Mononuclear cell (primary cell): ENCODE results near the gene NDFIP1. TPM values are rescaled to one million over a fixed set of nuclear protein-coding genes. Genes with fewer than 3 reads are reported as not detected.

Experiments used
- H3K27me3 ChIP-seq: 2 replicates; pipeline ENCODE4 v1.6.0; 2011; ENCODE audit warnings: low read length, control low read depth; ENCODE audit not compliant: insufficient read depth
- H3K4me1 ChIP-seq: 2 replicates; pipeline ENCODE4 v1.5.1; 2011; ENCODE audit warnings: mild to moderate bottlenecking, low read length, control low read depth; ENCODE audit not compliant: insufficient read depth
- H3K4me3 ChIP-seq: 2 replicates; pipeline ENCODE4 v1.5.1; 2011; ENCODE audit warnings: mild to moderate bottlenecking, low read length, moderate library complexity
- H3K9me3 ChIP-seq: 2 replicates; pipeline ENCODE4 v1.5.1; 2011; ENCODE audit warnings: low read depth, mild to moderate bottlenecking, control low read depth, low read length
- total RNA-seq: library from RNA; depleted of rRNA; stranded (reverse); fragments of >200 nt; gene quantifications from one replicate; pipeline ENCODE4 v1.2.3, GENCODE V29; 2012

The NDFIP1 gene
- total RNA-seq, 1 donor = 195 TPM

DNA sequence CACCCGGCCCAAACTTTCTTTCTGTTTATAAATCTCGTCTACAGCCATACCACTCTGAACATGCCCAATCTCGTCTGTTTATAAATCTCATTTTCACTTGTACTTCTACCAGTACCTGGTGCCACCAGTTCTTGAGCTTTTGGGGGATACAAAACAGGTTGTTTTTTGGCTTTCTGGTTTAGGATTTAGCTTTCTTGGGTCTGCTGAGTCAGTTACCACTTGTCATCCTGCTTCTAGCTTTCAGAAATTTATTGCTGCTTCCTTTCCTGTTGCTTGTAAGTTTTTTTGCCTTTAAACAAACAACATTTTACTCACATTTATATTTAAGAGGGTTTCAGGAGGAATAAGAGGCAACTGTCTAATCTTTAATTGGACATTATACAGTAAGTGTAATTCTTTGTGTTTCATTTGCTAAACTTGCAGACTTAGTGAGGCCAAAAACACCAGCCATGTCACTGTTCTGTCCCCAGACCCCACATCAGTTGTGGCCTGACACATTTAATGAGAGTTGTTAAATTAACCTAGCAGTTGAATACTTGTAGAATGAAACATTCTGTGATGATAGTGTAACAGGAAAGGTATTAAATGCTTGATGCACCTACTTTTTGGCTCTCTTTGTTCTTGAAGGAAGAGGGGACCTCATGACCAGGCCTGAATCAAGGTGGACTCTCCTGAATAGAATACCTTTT lies 11.8 kb downstream of the NDFIP1 start:
- Histone ChIP-seq H3K4me1 (peaks cover 40% of the 10 kb centered on the region), H3K27me3 (no peaks in the 10 kb centered on the region), H3K4me3 (no peak overlapping the region), H3K9me3 (no peaks in the 10 kb centered on the region)

DNA sequence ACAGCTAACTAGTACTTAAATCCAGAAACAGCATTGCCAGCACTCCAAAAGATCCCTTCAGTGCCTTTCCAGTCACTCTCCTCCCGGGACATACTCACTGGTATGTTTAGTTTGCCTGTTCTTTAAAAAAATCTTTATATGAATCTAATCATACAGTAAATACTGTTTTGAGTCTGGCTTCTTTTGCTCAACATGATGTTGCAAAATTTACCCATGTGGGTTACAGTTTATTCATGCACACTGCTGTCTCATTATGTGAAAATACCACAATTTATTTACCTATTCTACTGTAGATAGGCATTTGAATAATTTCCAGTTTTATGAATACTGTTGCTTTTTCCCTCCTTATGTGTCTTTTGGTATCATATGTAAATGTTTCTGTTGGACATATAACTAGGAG lies 13.5 kb downstream of the NDFIP1 start:
- peaks cover 32% of the 10 kb centered on the region for H3K4me1 ChIP-seq

GRCh38 chr5:142125378-142125777 lies 16.8 kb downstream of the NDFIP1 start:
- H3K9me3 ChIP-seq = no peaks in the 10 kb centered on the region
- H3K27me3 ChIP-seq = no peaks in the 10 kb centered on the region
- no peak overlapping the region for H3K4me3 ChIP-seq
- peaks cover 15% of the 10 kb centered on the region for H3K4me1 ChIP-seq

More for the DNA sequence above, 13.5 kb downstream of the NDFIP1 start:
- Histone ChIP-seq H3K27me3 (no peaks in the 10 kb centered on the region), H3K9me3 (no peaks in the 10 kb centered on the region), H3K4me3 (no peak overlapping the region)

GRCh38 chr5:142125963-142126362 lies 17.4 kb downstream of the NDFIP1 start:
- Histone ChIP-seq H3K4me3 (no peak overlapping the region), H3K9me3 (no peaks in the 10 kb centered on the region), H3K4me1 (peaks cover 10% of the 10 kb centered on the region), H3K27me3 (no peaks in the 10 kb centered on the region)

GRCh38 chr5:142128675-142129208 lies 20.2 kb downstream of the NDFIP1 start:
- Histone ChIP-seq H3K4me1 (peaks cover 18% of the 10 kb centered on the region), H3K27me3 (no peaks in the 10 kb centered on the region), H3K9me3 (no peaks in the 10 kb centered on the region), H3K4me3 (no peak overlapping the region)

GRCh38 chr5:142129446-142130066 lies 21.0 kb downstream of the NDFIP1 start:
- H3K4me1 ChIP-seq = peaks cover 22% of the 10 kb centered on the region

DNA sequence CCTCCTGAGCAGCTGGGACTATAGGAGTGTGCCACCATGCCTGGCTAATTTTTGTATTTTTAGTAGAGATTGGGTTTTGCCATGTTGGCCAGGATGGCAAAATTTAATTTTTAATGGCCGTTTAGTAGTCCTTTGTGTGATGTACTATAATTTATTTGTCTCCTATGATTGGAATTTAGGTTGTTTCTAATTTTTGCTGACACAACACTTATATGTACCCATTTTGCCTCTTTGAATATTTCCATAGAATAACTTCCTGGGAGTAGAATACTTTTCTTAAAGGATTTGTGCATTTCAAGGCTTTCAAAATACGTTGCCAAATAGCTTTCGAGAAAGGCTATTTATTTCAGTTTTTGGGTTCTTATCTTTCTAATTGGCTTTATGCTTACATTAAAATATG lies 22.8 kb downstream of the NDFIP1 start:
- Histone ChIP-seq H3K4me1 (peaks cover 22% of the 10 kb centered on the region), H3K27me3 (no peaks in the 10 kb centered on the region), H3K4me3 (no peak overlapping the region), H3K9me3 (no peaks in the 10 kb centered on the region)

More at GRCh38 chr5:142129446-142130066, 21.0 kb downstream of the NDFIP1 start:
- H3K4me3 ChIP-seq = no peak overlapping the region
- H3K27me3 ChIP-seq = no peaks in the 10 kb centered on the region
- no peaks in the 10 kb centered on the region for H3K9me3 ChIP-seq

GRCh38 chr5:142132916-142133315 lies 24.3 kb downstream of the NDFIP1 start:
- peaks cover 21% of the 10 kb centered on the region for H3K4me1 ChIP-seq
- H3K27me3 ChIP-seq = no peaks in the 10 kb centered on the region
- no peak overlapping the region for H3K4me3 ChIP-seq

GRCh38 chr5:142133330-142134206 lies 25.0 kb downstream of the NDFIP1 start:
- H3K27me3 ChIP-seq = no peaks in the 10 kb centered on the region
- peaks cover 15% of the 10 kb centered on the region for H3K4me1 ChIP-seq
- no peaks in the 10 kb centered on the region for H3K9me3 ChIP-seq
- H3K4me3 ChIP-seq = no peak overlapping the region

More at GRCh38 chr5:142132916-142133315, 24.3 kb downstream of the NDFIP1 start:
- no peaks in the 10 kb centered on the region for H3K9me3 ChIP-seq

DNA sequence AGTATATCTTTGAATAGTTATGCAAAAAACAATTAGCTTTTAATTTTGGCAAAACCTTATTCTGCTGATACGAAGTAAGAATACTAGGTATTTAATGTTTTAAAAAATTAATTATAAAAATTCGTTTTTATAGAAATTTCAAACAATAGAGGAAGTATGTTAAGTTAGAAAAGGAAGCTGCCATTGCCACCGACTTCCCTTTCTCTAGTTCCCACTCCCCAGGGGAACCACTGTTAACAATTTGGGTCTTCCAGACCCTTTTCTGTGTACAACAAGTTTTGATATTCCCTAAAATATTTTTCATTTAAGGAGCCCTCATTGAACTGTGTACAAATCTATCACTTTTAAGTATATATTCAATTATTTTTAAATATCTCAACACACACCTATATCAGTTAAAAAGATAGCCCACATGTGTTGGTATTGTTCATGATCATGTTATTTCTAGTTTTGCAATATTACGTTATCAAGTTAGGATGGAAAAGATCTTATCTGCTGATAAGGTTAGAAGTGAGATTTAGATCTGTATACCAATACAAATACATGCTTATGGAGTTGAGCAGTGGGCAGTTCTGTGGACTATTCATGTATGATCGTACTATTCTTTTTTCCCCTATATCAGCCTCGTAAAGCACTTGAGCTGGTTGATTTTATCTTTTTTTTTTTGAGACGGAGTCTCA lies 25.9 kb downstream of the NDFIP1 start:
- Histone ChIP-seq H3K9me3 (no peaks in the 10 kb centered on the region), H3K4me1 (peaks cover 15% of the 10 kb centered on the region), H3K27me3 (no peaks in the 10 kb centered on the region), H3K4me3 (no peak overlapping the region)

DNA sequence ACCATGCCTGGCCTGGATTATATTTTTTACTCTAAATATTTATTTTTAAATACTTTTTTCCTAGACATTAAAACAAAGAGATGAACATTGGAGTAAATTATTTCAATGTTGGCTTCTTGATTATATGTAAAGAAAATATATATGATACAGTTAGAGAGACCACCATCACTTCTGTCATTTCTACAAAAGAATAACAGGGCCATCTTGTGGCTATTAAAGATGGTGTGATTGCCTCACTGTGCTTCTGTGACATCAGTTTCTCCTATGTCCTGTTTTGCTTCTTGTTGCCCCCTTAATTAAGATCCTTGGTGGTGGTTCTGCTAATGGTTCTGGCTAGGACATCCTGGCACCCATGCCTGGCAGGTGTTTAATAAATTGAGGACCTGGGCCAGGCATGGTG lies 32.9 kb downstream of the NDFIP1 start:
- Histone ChIP-seq H3K4me1 (no peaks in the 10 kb centered on the region), H3K4me3 (no peak overlapping the region), H3K27me3 (no peaks in the 10 kb centered on the region), H3K9me3 (no peaks in the 10 kb centered on the region)

- no peaks in the 10 kb centered on the region for H3K27me3 ChIP-seq
- H3K4me1 ChIP-seq = no peaks in the 10 kb centered on the region
- H3K4me3 ChIP-seq = no peak overlapping the region
- H3K9me3 ChIP-seq = no peaks in the 10 kb centered on the region
Observed at GRCh38 chr5:142143878-142144277, 35.3 kb downstream of the NDFIP1 start.

- Histone ChIP-seq H3K4me1 (no peaks in the 10 kb centered on the region), H3K27me3 (no peaks in the 10 kb centered on the region), H3K9me3 (no peaks in the 10 kb centered on the region), H3K4me3 (no peak overlapping the region)
Observed at GRCh38 chr5:142145106-142145900, 36.7 kb downstream of the NDFIP1 start.

GRCh38 chr5:142149363-142149762 lies 40.8 kb downstream of the NDFIP1 start:
- no peaks in the 10 kb centered on the region for H3K27me3 ChIP-seq
- H3K4me1 ChIP-seq = no peaks in the 10 kb centered on the region
- H3K9me3 ChIP-seq = no peaks in the 10 kb centered on the region
- H3K4me3 ChIP-seq = no peak overlapping the region
